PC-9 (cell line): Measurements from ENCODE around the gene GAP43. TPM values are rescaled to one million over a fixed set of nuclear protein-coding genes. Genes with fewer than 3 reads are reported as not detected.
"Not testable (repeated sequence)": the region's sequence is repeated elsewhere in the genome, so short reads cannot be mapped to it uniquely, and the experiment has no call there.

Experiments used
- BruUV-seq: library from RNA; stranded (reverse); fragments of 400-500 nt; replicated peaks from 2 replicates; lab custom pipeline; 2021; lab: Mats Ljungman, UMichigan
- CTCF ChIA-PET: fragments of 300-600 bp; sonication (Branson Sonifier 250); formaldehyde crosslinking; loops from one replicate; lab custom pipeline; 2022; ENCODE audit warnings: antibody characterized with exemption; lab: Charles Lee
- POLR2A ChIA-PET: fragments of 300-600 bp; sonication (Branson Sonifier 250); formaldehyde crosslinking; loops from one replicate; lab custom pipeline; 2022; ENCODE audit warnings: antibody characterized with exemption; ENCODE audit not compliant: unreplicated experiment; lab: Charles Lee
- DNase-seq, 2 experiments: peaks; one replicate each; pipeline versions ENCODE4 v3.0.0 to v3.0.0-alpha.2; 2015 to 2022; ENCODE audit warnings: mixed read lengths in 1 of 2
- H2AFZ ChIP-seq: fragments of 200-600 bp; sonication (generic); 2 replicates; pipeline ENCODE4 v1.8.1; 2017; ENCODE audit warnings: antibody characterized with exemption
- H3F3A ChIP-seq: fragments of 200-600 bp; sonication (generic); 2 replicates; pipeline ENCODE4 v1.8.1; 2017; ENCODE audit warnings: antibody characterized with exemption, mild to moderate bottlenecking, low read depth; ENCODE audit not compliant: insufficient read depth
- H3K27ac ChIP-seq: fragments of 200-600 bp; sonication (generic); 2 replicates; pipeline ENCODE4 v1.6.1; 2016; ENCODE audit warnings: mixed run types
- H3K27me3 ChIP-seq: fragments of 200-600 bp; sonication (generic); 2 replicates; pipeline ENCODE4 v1.6.1; 2016; ENCODE audit warnings: low read depth, mixed run types; ENCODE audit not compliant: insufficient read depth
- H3K36me3 ChIP-seq: fragments of 200-600 bp; sonication (generic); 2 replicates; pipeline ENCODE4 v1.6.1; 2016; ENCODE audit warnings: low read depth, mixed run types
- H3K4me1 ChIP-seq: fragments of 200-600 bp; sonication (generic); replicated peaks from 2 replicates; pipeline ENCODE4 v1.6.1; 2016; ENCODE audit warnings: mixed run types; ENCODE audit not compliant: insufficient read depth
- H3K4me2 ChIP-seq: fragments of 200-600 bp; sonication (generic); 2 replicates; pipeline ENCODE4 v1.6.1; 2017; ENCODE audit warnings: mixed run types
- H3K4me3 ChIP-seq: fragments of 200-600 bp; sonication (generic); 2 replicates; pipeline ENCODE4 v1.6.1; 2016; ENCODE audit warnings: mixed run types
- H3K79me2 ChIP-seq: fragments of 200-600 bp; sonication (generic); 2 replicates; pipeline ENCODE4 v1.6.1; 2017; ENCODE audit warnings: low read depth, mixed run types
- H3K9me2 ChIP-seq: fragments of 200-600 bp; sonication (generic); 2 replicates; pipeline ENCODE4 v1.8.1; 2017; ENCODE audit warnings: mild to moderate bottlenecking; ENCODE audit not compliant: insufficient read depth
- H3K9me3 ChIP-seq: fragments of 200-600 bp; sonication (generic); 2 replicates; pipeline ENCODE4 v1.8.1; 2016; ENCODE audit warnings: low read depth; ENCODE audit not compliant: insufficient read depth
- H4K20me1 ChIP-seq: fragments of 200-600 bp; sonication (generic); 2 replicates; pipeline ENCODE4 v1.8.1; 2017; ENCODE audit not compliant: insufficient read depth
- CTCF ChIP-seq: fragments of 200-600 bp; sonication (generic); conservative IDR thresholded peaks from 2 replicates; pipeline ENCODE4 v1.6.1; 2017; ENCODE audit warnings: mixed run types, antibody characterized with exemption, mild to moderate bottlenecking, moderate library complexity
- EZH2 ChIP-seq: fragments of 200-600 bp; sonication (generic); IDR thresholded peaks from 2 replicates; pipeline ENCODE4 v1.8.0; 2017; ENCODE audit warnings: antibody characterized with exemption, low read depth
- intact Hi-C: fragments of 100-400 bp; cut with micrococcal nuclease; formaldehyde crosslinking; loops from one replicate; pipeline ENCODE4 v1.10.0; 2022; ENCODE audit not compliant: unreplicated experiment
- total RNA-seq: library from RNA; stranded (reverse); gene quantifications from 2 replicates; pipeline ENCODE4 v1.2.3, GENCODE V29; 2021

The GAP43 gene
- total RNA-seq, 1 experiment from 2014 or later = not detected

DNA sequence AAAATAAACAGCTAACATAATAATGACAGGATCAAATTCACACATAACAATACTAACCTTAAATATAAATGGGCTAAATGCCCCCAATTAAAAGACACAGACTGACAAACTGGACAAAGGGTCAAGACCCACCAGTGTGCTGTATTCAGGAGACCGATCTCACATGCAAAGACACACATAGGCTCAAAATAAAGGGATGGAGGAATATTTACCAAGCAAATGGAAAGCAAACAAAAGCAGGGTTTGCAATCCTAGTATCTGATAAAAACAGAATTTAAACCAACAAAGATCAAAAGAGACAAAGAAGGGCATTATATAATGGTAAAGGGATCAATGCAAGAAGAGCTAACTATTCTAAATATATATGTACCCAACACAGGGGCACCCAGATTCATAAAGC, 129.7 kb downstream of the GAP43 start:
- CTCF ChIA-PET, DNase-seq, H4K20me1 ChIP-seq, H3K36me3 ChIP-seq, H3K79me2 ChIP-seq, H3F3A ChIP-seq, H3K27ac ChIP-seq, H3K9me3 ChIP-seq, H3K9me2 ChIP-seq, POLR2A ChIA-PET, intact Hi-C loops, BruUV-seq, H3K4me3 ChIP-seq, H3K4me1 ChIP-seq, H2AFZ ChIP-seq, H3K4me2 ChIP-seq: not testable (repeated sequence)
- H3K27me3 ChIP-seq = peaks cover 22% of the 10 kb centered on the region

GRCh38 chr3:115758076-115758763, 134.9 kb downstream of the GAP43 start:
- Histone ChIP-seq H3K27me3 (peaks cover 10% of the 10 kb centered on the region), H3K27ac (no peak overlapping the region), H3K36me3 (no peaks in the 10 kb centered on the region), H3K9me3 (no peaks in the 10 kb centered on the region), H3K4me2 (no peak overlapping the region), H3F3A (no peaks in the 10 kb centered on the region), H3K4me3 (no peak overlapping the region), H3K4me1 (no peaks in the 10 kb centered on the region), H3K9me2 (no peaks in the 10 kb centered on the region), H2AFZ (no peak overlapping the region), H4K20me1 (no peaks in the 10 kb centered on the region), H3K79me2 (no peaks in the 10 kb centered on the region)
- intact Hi-C loops = no loop called here
- TF ChIP-seq CTCF (no peak), EZH2 (no peak)
- ChIA-PET POLR2A (interaction anchor here (0.6 kb wide), 1 partner anchor 59 kb away, joined by 7 read pairs; no protein-coding TSS in a partner anchor), CTCF (no interaction called here)
- no TSS peak for BruUV-seq
- no peak for DNase-seq

DNA sequence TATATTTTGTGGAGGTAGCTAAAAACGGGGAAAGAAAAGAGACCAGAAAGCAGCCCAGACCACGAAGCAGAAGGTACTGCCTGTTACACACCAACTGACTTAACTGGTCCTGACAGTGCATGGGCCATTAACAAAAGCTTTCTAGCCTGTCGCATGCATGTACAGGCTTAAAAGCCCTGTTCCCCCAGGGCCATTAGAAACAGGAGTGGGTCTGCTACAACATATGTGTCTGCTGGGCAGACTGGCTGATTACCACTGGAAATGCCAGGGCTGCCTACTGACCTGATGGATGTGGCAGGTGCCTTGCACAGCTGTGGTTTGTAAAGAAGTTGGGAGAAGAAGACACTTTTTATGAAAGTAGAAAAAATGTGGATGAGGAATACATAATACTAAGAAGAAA, 137.4 kb downstream of the GAP43 start:
- H3K36me3 ChIP-seq = no peaks in the 10 kb centered on the region
- no peak overlapping the region; the same call in 1 of the 2 replicates for H2AFZ ChIP-seq
- H3K4me1 ChIP-seq = no peaks in the 10 kb centered on the region
- H3K27ac ChIP-seq = no peak overlapping the region
- intact Hi-C loops = loop anchor here (10.0 kb wide), 1 partner anchor 46 kb away; no protein-coding TSS in a partner anchor
- H3K4me2 ChIP-seq = no peak overlapping the region
- POLR2A ChIA-PET = no interaction called here
- no peaks in the 10 kb centered on the region for H3K79me2 ChIP-seq
- TF ChIP-seq CTCF = no peak
- no peak for TF ChIP-seq EZH2
- H3K9me2 ChIP-seq = no peaks in the 10 kb centered on the region
- no peaks in the 10 kb centered on the region for H3K27me3 ChIP-seq
- DNase-seq = no peak
- BruUV-seq = no TSS peak
- H3K9me3 ChIP-seq = no peaks in the 10 kb centered on the region
- no peaks in the 10 kb centered on the region for H4K20me1 ChIP-seq
- H3K4me3 ChIP-seq = no peak overlapping the region
- CTCF ChIA-PET = no interaction called here
- H3F3A ChIP-seq = no peaks in the 10 kb centered on the region
